Amygdala (tissue), 56 donors: Measurements from ENCODE around the gene TRAM1L1.

ENCODE experiments used
- DNase-seq, 56 donors: peaks; one replicate each; lab custom pipeline; 2025; lab: John Stamatoyannopoulos, UW

Gene TRAM1L1

GRCh38 chr4:117084866-117085701 lies at the start of gene TRAM1L1:
TRAM1L1 (minus strand) TSS chr4:117085576; CDS start chr4:117085393, 183 bp downstream.
- DNase-seq: peak; percentile 4 to 80 (median 59)

DNA sequence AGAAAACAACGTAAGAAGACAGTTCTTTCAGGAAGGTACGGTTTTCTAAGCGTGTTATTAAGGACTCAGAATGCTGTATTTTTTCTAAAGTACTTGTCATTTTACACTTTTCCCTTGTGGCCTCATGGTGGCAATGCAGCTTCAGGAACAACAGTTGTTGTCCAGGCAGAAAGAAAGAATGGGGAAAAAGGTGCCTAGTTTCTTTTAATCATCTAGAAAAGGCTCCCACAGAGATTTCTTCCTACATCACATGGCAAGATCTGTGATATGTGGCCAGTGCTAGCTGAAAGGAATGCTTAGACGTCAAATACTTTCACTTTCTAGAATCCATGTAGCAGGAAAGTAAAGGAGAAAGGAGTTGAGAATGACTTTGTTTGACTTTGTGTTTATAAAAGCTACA lies 49.0 kb upstream of the TRAM1L1 start:
- peak in 27 of 56 donors; percentile 0 to 60 (median 9) for DNase-seq

- DNase-seq: no peak
Observed at GRCh38 chr4:117096886-117097285, 11.5 kb upstream of the TRAM1L1 start.

- DNase-seq: no peak
Observed at GRCh38 chr4:117096462-117096861, 11.1 kb upstream of the TRAM1L1 start.

- DNase-seq: no peak
Observed at GRCh38 chr4:117093571-117093970, 8.2 kb upstream of the TRAM1L1 start.

- DNase-seq: no peak
Observed at GRCh38 chr4:117077760-117078159, 7.6 kb downstream of the TRAM1L1 start.

GRCh38 chr4:117068120-117068519 lies 17.3 kb downstream of the TRAM1L1 start:
- no peak for DNase-seq

DNA sequence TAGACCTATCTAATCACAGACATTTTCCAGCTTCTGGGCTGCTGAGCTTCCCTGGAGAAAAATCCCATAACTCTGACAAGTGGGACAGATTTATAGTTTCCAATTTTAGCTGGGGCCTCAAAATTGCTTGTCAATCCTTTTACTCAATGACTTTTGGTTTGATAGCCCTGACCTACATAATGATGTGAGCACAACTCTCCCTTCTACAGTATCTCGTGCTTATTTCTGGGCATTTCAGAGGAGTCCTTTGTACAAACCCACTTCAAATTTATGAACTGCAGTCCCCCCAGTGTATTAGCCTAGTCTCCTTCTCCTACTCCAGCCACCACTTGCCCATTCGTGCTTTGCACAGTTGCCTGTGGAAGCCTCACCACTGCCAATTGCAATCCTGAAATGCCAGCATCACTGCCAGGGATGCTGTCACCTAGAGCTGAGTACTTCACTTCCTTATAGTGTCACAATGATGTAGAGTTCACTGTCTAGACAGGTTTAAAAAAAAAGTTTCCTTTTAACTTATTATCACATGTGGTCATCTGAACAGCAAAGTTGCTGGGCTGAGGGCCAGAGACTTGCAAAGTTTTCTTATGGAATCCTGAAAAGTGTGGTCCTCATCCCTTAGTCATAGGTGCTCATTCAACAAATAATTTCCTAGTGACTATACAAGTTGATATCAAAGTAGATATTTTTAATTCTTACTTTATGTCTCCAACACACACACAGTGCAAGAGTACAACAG lies 21.2 kb downstream of the TRAM1L1 start:
- no peak for DNase-seq

DNA sequence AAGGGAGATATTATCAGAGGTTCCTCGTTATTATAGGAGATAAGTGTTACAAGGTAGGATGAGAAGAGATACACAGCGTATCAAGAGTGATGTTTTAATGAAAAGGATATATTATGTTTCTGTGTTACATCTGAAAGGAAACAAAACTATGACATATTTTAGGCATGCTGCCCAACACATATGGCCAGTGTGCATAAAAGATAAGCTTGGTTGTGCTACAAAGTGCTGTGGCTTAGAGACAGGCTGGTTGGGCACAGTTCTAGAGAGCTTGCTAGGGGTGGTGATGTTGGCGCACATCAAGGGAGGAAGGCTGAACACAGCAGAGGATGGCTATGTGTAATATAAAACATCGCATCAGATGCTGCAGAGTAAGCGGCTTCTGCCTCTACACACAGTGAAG lies 42.4 kb downstream of the TRAM1L1 start:
- no peak for DNase-seq
